ENCODE results near the gene IRGQ. TPM values are rescaled to one million over a fixed set of nuclear protein-coding genes. Genes with fewer than 3 reads are reported as not detected.

Gene IRGQ
- total RNA-seq, 1 experiment from 2014 or later = 24.1 TPM

DNA sequence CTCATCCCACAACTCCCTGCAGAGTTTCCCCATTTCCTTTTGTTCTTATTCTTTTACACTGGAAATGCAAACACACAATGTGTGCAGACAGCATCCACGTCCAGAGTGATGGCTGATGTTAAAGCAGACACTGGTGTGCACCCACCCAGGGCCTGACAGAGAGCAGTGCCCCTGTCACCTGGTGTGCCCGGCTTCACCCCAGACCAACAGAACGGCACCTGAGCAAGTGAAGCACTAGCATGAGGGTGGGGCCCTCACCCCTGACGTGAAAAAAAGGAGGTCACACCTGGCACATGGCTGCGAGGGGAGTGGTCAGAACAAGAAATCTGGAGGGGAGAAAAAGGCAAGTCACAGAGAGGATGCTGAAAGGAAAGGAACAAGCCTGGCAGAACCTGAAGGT, 50.7 kb downstream of the IRGQ start:
- H3K56ac ChIP-seq (ENCODE audit: insufficient read length, low read depth, low read length) = no peak overlapping the region
- H3K9me3 Mint-ChIP-seq = no peaks in the 10 kb centered on the region
- no peak overlapping the region for H3K4ac ChIP-seq (ENCODE audit: low read depth, low read length)
- no peak overlapping the region for H2BK12ac ChIP-seq (ENCODE audit: insufficient read length, low read depth, low read length)
- no CpG with 5 or more reads among the region's 5 CpGs for WGBS (ENCODE audit: extremely low coverage, insufficient read length, low lambda C conversion rate)
- no peak overlapping the region for H4K8ac ChIP-seq (replicated peaks; ENCODE audit: insufficient read length, low read depth, low read length)
- no peaks in the 10 kb centered on the region for H3K79me2 ChIP-seq (ENCODE audit: insufficient read depth, low read length)
- H3K27me3 ChIP-seq (ENCODE audit: insufficient read depth, low read length) = no peaks in the 10 kb centered on the region
- no peak overlapping the region for H3K4me2 ChIP-seq (ENCODE audit: insufficient read depth, insufficient read length, low read length)
- no peaks in the 10 kb centered on the region for H3K23me2 ChIP-seq (ENCODE audit: insufficient read length, low read depth, low read length, poor library complexity, severe bottlenecking)
- no peak overlapping the region for H2BK15ac ChIP-seq (ENCODE audit: low read depth, low read length)
- TF ChIP-seq, protein P1, sequence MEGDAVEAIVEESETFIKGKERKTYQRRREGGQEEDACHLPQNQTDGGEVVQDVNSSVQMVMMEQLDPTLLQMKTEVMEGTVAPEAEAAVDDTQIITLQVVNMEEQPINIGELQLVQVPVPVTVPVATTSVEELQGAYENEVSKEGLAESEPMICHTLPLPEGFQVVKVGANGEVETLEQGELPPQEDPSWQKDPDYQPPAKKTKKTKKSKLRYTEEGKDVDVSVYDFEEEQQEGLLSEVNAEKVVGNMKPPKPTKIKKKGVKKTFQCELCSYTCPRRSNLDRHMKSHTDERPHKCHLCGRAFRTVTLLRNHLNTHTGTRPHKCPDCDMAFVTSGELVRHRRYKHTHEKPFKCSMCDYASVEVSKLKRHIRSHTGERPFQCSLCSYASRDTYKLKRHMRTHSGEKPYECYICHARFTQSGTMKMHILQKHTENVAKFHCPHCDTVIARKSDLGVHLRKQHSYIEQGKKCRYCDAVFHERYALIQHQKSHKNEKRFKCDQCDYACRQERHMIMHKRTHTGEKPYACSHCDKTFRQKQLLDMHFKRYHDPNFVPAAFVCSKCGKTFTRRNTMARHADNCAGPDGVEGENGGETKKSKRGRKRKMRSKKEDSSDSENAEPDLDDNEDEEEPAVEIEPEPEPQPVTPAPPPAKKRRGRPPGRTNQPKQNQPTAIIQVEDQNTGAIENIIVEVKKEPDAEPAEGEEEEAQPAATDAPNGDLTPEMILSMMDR (conservative IDR thresholded peaks at IDR 0.05) = no peak
- no peak overlapping the region for H2AK5ac ChIP-seq (ENCODE audit: insufficient read length, low read length)
- H4K91ac ChIP-seq (ENCODE audit: insufficient read length, low read depth, low read length) = no peak overlapping the region
- H3K27ac ChIP-seq (ENCODE audit: insufficient read length, low read depth, low read length) = no peak overlapping the region
- no peaks in the 10 kb centered on the region for H3K79me1 ChIP-seq (ENCODE audit: insufficient read depth, low read depth, low read length, poor library complexity, severe bottlenecking)
- no peak overlapping the region for H2BK120ac ChIP-seq (ENCODE audit: low read depth, low read length, poor library complexity, severe bottlenecking)
- no peaks in the 10 kb centered on the region for H3K4me1 ChIP-seq (ENCODE audit: insufficient read depth, low read length)
- H4K5ac ChIP-seq (ENCODE audit: insufficient read length, low read depth, low read length) = no peak overlapping the region
- no peak for DNase-seq
- H3K9me3 ChIP-seq (ENCODE audit: control insufficient read depth, low read depth, low read length) = no peaks in the 10 kb centered on the region
- H4K20me1 ChIP-seq (ENCODE audit: control insufficient read depth, insufficient read depth, insufficient read length) = no peaks in the 10 kb centered on the region
- no peak overlapping the region for H2AFZ ChIP-seq (ENCODE audit: low read length)
- no peak overlapping the region for H3K18ac ChIP-seq (ENCODE audit: insufficient read length, low read depth, low read length)
- peaks cover 28 to 79% (median 64%) of the 10 kb centered on the region in 3 experiments for H3K36me3 Mint-ChIP-seq (ENCODE audit: insufficient read depth in 1 of 3, low read depth in 3 of 3)
- H3T11ph ChIP-seq (ENCODE audit: low read length) = no peak overlapping the region
- no peak overlapping the region for H3K23ac ChIP-seq (ENCODE audit: insufficient read length, low read depth, low read length)
- no peak overlapping the region for H3K9ac ChIP-seq (ENCODE audit: extremely low read depth, insufficient read length, low read length)
- H3K27ac Mint-ChIP-seq = peak overlapping the region in 1 of 3 experiments; percentile 57; a peak in 2 of 7 replicates
- H3K27me3 Mint-ChIP-seq (ENCODE audit: low read depth) = no peaks in the 10 kb centered on the region
- no peak overlapping the region for H2BK20ac ChIP-seq (ENCODE audit: low read depth, low read length, poor library complexity, severe bottlenecking)
- no peak overlapping the region for H3K4me3 Mint-ChIP-seq
- no peak overlapping the region for H2BK5ac ChIP-seq (ENCODE audit: insufficient read length, low read length)
- no peak overlapping the region for H3K14ac ChIP-seq (ENCODE audit: insufficient read depth, low read length)
- H3K4me1 Mint-ChIP-seq = no peaks in the 10 kb centered on the region
